ENCODE data around the gene DYRK2. TPM values are rescaled to one million over a fixed set of nuclear protein-coding genes. Genes with fewer than 3 reads are reported as not detected.

DYRK2 gene
- total and polyA plus RNA-seq, 4 donors, result 1.2 to 8.8 (median 4.9) TPM

- Histone ChIP-seq H3K27me3 (ENCODE audit: control insufficient read depth in 4 of 4, insufficient read depth in 4 of 4, low read length in 3 of 4) (no peaks in the 10 kb centered on the region), H3K4me3 (ENCODE audit: low read depth in 1 of 3, low read length in 3 of 3) (no peak overlapping the region), H3K27ac (ENCODE audit: low read depth in 1 of 2, low read length in 2 of 2) (no peak overlapping the region), H3K36me3 (ENCODE audit: control insufficient read depth in 4 of 4, insufficient read depth in 3 of 4, low read depth in 1 of 4, low read length in 3 of 4) (peaks cover 3 to 12% (median 12%) of the 10 kb centered on the region in 4 donors), H3K4me1 (ENCODE audit: control insufficient read depth in 4 of 4, insufficient read depth in 4 of 4, low read length in 3 of 4) (no peaks in the 10 kb centered on the region), H3K9me3 (ENCODE audit: control insufficient read depth in 4 of 4, low read length in 3 of 4) (no peaks in the 10 kb centered on the region), H3K9ac (ENCODE audit: low read depth in 1 of 2, low read length in 2 of 2) (no peak overlapping the region)
- DNase-seq (ENCODE audit: low spot score), result no peak
- no peak for TF ChIP-seq YY1 (IDR thresholded peaks at IDR 0.05)
- TF ChIP-seq FOXA1 (IDR thresholded peaks at IDR 0.05), result no peak
- no peak for TF ChIP-seq NR2F2 (IDR thresholded peaks at IDR 0.05)
- no peak for TF ChIP-seq MAX (IDR thresholded peaks at IDR 0.05)
- TF ChIP-seq GABPA (IDR thresholded peaks at IDR 0.05 in 1 of 2, conservative IDR thresholded peaks at IDR 0.05 in 1 of 2), result no peak
- no peak for TF ChIP-seq CTCF (IDR thresholded peaks at IDR 0.05; ENCODE audit: low read depth, low read length, missing input control)
- TF ChIP-seq ZBTB33 (IDR thresholded peaks at IDR 0.05), result no peak
- no peak for TF ChIP-seq JUND (IDR thresholded peaks at IDR 0.05)
- TF ChIP-seq TAF1 (conservative IDR thresholded peaks at IDR 0.05), result no peak
- no peak for TF ChIP-seq EGR1 (IDR thresholded peaks at IDR 0.05; ENCODE audit: low read depth in 2 of 2)
- no peak for TF ChIP-seq FOXA2 (IDR thresholded peaks at IDR 0.05)
- WGBS, result 89% methylated on average over 4 of the region's 4 CpGs
Measured at GRCh38 chr12:67659292-67659691, 10.7 kb downstream of the DYRK2 start.

DNA sequence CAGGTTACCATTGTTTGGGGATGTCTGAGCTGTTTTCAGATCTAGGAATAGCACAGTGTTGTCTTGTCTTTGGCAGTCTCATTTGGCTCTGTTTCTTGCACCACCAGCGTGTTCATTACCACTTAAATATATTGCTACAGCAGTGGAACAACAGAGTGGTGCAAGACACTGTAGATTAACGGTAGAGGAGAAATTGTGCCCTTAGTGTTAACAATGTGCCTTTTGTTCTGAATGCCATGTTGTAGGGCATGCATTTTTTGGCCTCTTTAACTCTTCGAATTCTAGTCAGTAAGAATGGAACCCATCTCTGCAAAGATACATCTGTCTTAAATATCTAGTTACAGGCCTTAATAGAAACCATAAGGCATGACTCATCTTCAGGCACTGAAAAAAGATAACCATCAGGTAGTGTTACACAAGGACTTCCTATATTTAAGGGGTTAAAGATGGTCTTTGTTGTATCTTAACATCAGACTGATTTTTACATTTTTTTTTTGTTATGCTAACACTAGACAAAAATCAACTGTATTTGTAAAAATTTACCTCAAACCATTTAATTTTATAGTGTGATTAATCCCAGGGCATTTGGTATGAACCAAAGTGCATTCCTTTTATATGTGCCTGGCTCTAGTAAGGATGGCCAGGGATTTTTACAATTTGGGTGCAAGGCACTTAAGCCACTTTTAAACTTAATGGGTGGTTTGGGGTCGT, 12.9 kb downstream of the DYRK2 start:
- Histone ChIP-seq H3K9ac (ENCODE audit: low read depth in 1 of 2, low read length in 2 of 2) (no peak overlapping the region), H3K4me1 (ENCODE audit: control insufficient read depth in 4 of 4, insufficient read depth in 4 of 4, low read length in 3 of 4) (no peaks in the 10 kb centered on the region), H3K4me3 (ENCODE audit: low read depth in 1 of 3, low read length in 3 of 3) (no peak overlapping the region), H3K9me3 (ENCODE audit: control insufficient read depth in 4 of 4, low read length in 3 of 4) (no peaks in the 10 kb centered on the region), H3K27me3 (ENCODE audit: control insufficient read depth in 4 of 4, insufficient read depth in 4 of 4, low read length in 3 of 4) (no peaks in the 10 kb centered on the region), H3K27ac (ENCODE audit: low read depth in 1 of 2, low read length in 2 of 2) (no peak overlapping the region), H3K36me3 (ENCODE audit: control insufficient read depth in 4 of 4, insufficient read depth in 3 of 4, low read depth in 1 of 4, low read length in 3 of 4) (peaks cover 3 to 12% (median 12%) of the 10 kb centered on the region in 4 donors)
- TF ChIP-seq NR2F2 (IDR thresholded peaks at IDR 0.05), result no peak
- TF ChIP-seq YY1 (IDR thresholded peaks at IDR 0.05), result no peak
- no peak for TF ChIP-seq FOXA1 (IDR thresholded peaks at IDR 0.05)
- TF ChIP-seq GABPA (IDR thresholded peaks at IDR 0.05 in 1 of 2, conservative IDR thresholded peaks at IDR 0.05 in 1 of 2), result no peak
- TF ChIP-seq ATF3 (IDR thresholded peaks at IDR 0.05), result no peak
- no peak for TF ChIP-seq HNF4A (conservative IDR thresholded peaks at IDR 0.05)
- TF ChIP-seq, protein P1, sequence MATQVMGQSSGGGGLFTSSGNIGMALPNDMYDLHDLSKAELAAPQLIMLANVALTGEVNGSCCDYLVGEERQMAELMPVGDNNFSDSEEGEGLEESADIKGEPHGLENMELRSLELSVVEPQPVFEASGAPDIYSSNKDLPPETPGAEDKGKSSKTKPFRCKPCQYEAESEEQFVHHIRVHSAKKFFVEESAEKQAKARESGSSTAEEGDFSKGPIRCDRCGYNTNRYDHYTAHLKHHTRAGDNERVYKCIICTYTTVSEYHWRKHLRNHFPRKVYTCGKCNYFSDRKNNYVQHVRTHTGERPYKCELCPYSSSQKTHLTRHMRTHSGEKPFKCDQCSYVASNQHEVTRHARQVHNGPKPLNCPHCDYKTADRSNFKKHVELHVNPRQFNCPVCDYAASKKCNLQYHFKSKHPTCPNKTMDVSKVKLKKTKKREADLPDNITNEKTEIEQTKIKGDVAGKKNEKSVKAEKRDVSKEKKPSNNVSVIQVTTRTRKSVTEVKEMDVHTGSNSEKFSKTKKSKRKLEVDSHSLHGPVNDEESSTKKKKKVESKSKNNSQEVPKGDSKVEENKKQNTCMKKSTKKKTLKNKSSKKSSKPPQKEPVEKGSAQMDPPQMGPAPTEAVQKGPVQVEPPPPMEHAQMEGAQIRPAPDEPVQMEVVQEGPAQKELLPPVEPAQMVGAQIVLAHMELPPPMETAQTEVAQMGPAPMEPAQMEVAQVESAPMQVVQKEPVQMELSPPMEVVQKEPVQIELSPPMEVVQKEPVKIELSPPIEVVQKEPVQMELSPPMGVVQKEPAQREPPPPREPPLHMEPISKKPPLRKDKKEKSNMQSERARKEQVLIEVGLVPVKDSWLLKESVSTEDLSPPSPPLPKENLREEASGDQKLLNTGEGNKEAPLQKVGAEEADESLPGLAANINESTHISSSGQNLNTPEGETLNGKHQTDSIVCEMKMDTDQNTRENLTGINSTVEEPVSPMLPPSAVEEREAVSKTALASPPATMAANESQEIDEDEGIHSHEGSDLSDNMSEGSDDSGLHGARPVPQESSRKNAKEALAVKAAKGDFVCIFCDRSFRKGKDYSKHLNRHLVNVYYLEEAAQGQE (IDR thresholded peaks at IDR 0.05), result no peak
- TF ChIP-seq FOXA2 (IDR thresholded peaks at IDR 0.05), result no peak
- TF ChIP-seq RXRA (IDR thresholded peaks at IDR 0.05), result no peak
- TF ChIP-seq CTCF (IDR thresholded peaks at IDR 0.05; ENCODE audit: low read depth, low read length, missing input control), result no peak
- TF ChIP-seq MAX (IDR thresholded peaks at IDR 0.05), result no peak
- TF ChIP-seq EGR1 (IDR thresholded peaks at IDR 0.05; ENCODE audit: low read depth in 2 of 2), result no peak
- TF ChIP-seq RAD21 (IDR thresholded peaks at IDR 0.05), result no peak
- no peak for TF ChIP-seq TAF1 (conservative IDR thresholded peaks at IDR 0.05)
- no peak for TF ChIP-seq SP1 (IDR thresholded peaks at IDR 0.05)
- no peak for TF ChIP-seq JUND (IDR thresholded peaks at IDR 0.05)
- TF ChIP-seq HNF4G (IDR thresholded peaks at IDR 0.05), result no peak
- no peak for TF ChIP-seq ZBTB33 (IDR thresholded peaks at IDR 0.05)
- 73% methylated on average over 4 of the region's 4 CpGs for WGBS
- DNase-seq (ENCODE audit: low spot score), result no peak

All from liver (tissue), 9 donors.